Mononuclear cell (primary cell): ENCODE measurements around the gene FRYL. TPM values are rescaled to one million over a fixed set of nuclear protein-coding genes. Genes with fewer than 3 reads are reported as not detected.

Experiments
- H3K27me3 ChIP-seq: 2 replicates; pipeline ENCODE4 v1.6.0; 2011; ENCODE audit warnings: low read length, control low read depth; ENCODE audit not compliant: insufficient read depth
- H3K4me1 ChIP-seq: 2 replicates; pipeline ENCODE4 v1.5.1; 2011; ENCODE audit warnings: mild to moderate bottlenecking, low read length, control low read depth; ENCODE audit not compliant: insufficient read depth
- H3K4me3 ChIP-seq: 2 replicates; pipeline ENCODE4 v1.5.1; 2011; ENCODE audit warnings: mild to moderate bottlenecking, low read length, moderate library complexity
- H3K9me3 ChIP-seq: 2 replicates; pipeline ENCODE4 v1.5.1; 2011; ENCODE audit warnings: low read depth, mild to moderate bottlenecking, control low read depth, low read length
- total RNA-seq: library from RNA; depleted of rRNA; stranded (reverse); fragments of >200 nt; gene quantifications from one replicate; pipeline ENCODE4 v1.2.3, GENCODE V29; 2012

FRYL gene
- total RNA-seq, 1 donor: 97.3 TPM

DNA sequence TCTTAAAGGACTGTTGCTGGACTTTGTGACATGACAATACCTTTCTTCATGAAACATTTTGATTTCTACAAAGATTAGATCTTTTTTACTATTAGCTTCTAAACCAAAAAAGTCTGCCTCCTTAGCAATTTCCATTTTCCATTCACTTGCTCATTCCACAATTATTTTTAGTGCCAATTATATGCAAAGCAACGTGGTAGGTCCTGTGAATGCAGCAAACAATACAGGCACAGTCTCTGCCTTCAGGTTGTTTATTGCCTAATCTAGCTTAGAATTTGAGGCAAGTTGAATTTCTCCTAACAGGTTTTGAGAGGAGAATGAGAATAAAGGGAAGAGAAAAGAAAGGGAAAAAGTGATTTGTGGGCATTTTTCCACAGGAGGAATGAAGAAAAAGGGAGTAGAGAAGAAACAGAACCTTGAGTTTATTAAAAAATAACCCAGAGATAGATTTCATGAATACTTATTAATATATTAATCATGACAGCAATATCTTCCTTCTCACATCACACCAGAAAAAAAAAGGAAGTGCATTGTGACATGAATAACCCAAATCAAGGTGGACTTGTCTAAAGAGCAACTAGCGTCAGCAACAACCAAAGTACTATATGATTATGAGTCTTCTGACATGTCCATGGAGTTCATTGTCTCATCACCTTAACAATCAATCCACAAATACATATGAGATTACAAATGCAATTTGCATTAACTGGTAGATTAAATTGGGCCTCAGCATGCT, 16.3 kb upstream of the FRYL start:
- no peak overlapping the region for H3K4me3 ChIP-seq

GRCh38 chr4:48795108-48795507, 15.0 kb upstream of the FRYL start:
- H3K4me3 ChIP-seq: no peak overlapping the region
- no peaks in the 10 kb centered on the region for H3K9me3 ChIP-seq
- H3K27me3 ChIP-seq: no peaks in the 10 kb centered on the region
- peaks cover 9% of the 10 kb centered on the region for H3K4me1 ChIP-seq

More for the DNA sequence above, 16.3 kb upstream of the FRYL start:
- Histone ChIP-seq H3K9me3 (no peaks in the 10 kb centered on the region), H3K27me3 (no peaks in the 10 kb centered on the region), H3K4me1 (peaks cover 9% of the 10 kb centered on the region)

DNA sequence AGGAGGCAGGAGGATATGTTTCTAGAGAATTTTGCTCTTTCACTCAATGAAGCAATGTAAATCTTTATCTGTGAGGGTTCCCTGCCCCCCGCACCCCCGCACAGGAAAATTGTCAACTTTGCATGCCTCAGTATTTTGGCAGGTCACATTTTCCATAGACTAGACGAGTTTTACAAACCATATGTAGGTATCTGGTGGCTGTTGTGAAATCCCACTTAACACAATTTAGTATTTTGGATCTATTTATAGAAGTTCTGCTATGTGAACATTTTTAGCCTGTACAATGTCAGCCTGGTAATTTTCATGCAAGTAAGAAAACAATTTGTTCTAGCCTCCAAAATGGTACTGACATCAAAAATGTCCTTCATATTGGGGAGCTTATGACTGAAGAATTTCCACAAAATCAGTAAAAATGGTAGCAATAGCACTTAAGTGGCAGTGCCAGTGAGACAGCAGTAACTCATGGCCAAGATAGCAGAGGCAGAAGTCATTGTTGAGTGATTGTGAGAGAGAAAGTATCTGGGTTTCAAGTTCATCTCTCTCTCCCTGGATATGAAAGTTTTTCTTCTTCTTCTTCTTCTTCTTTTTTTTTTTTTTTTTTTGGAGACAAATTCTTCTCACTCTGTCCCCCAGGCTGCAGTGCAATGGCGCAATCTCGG, 12.4 kb upstream of the FRYL start:
- Histone ChIP-seq H3K4me3 (no peak overlapping the region), H3K9me3 (no peaks in the 10 kb centered on the region), H3K4me1 (peaks cover 9% of the 10 kb centered on the region), H3K27me3 (no peaks in the 10 kb centered on the region)

GRCh38 chr4:48791313-48791712, 11.2 kb upstream of the FRYL start:
- H3K4me1 ChIP-seq: peaks cover 9% of the 10 kb centered on the region
- no peak overlapping the region for H3K4me3 ChIP-seq
- no peaks in the 10 kb centered on the region for H3K27me3 ChIP-seq
- no peaks in the 10 kb centered on the region for H3K9me3 ChIP-seq

DNA sequence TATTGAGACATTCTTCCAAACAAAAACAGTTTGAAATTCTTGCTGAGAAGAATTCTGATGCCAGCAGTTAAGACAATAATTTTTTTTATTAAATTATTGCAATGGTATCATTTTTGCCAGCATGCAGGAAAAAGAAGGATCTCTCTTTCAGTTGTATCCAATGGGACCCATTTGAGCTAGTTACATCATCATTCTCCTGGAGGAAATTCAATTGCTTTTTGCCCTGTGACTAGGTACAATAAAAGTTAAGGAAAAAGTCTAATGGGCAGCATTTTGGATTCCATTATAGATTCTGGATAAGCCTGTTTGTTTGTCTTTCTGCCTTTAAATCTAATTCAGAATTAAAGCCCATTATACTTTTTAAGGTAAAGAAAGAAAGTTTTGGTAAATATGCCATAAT, 10.5 kb upstream of the FRYL start:
- no peaks in the 10 kb centered on the region for H3K27me3 ChIP-seq
- peaks cover 9% of the 10 kb centered on the region for H3K4me1 ChIP-seq
- no peaks in the 10 kb centered on the region for H3K9me3 ChIP-seq
- no peak overlapping the region for H3K4me3 ChIP-seq

- Histone ChIP-seq H3K27me3 (no peaks in the 10 kb centered on the region), H3K4me3 (no peak overlapping the region), H3K9me3 (no peaks in the 10 kb centered on the region), H3K4me1 (no peaks in the 10 kb centered on the region)
These were observed 7.0 kb upstream of the FRYL start for GRCh38 chr4:48787056-48787455.

DNA sequence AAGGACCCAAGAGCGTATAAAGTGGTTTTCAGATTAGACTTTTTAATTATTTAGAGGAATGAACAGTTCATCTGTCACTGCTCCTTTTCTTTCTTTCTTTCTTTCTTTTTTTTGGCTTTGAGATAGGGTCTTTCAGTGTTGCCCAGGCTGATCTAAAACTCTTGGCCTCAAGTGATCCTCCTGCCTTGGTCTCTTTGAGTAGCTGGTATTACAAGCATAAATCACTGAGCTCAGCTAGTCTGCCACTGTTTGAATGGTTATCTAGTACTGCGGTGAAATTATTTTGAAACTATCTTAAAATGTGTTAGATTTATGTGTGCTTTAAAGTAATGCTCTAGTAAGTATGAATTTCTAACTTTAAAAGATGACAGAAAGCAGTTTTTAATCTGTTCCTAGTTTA, 6.5 kb upstream of the FRYL start:
- Histone ChIP-seq H3K4me3 (no peak overlapping the region), H3K4me1 (no peaks in the 10 kb centered on the region), H3K27me3 (no peaks in the 10 kb centered on the region), H3K9me3 (no peaks in the 10 kb centered on the region)

GRCh38 chr4:48785302-48785701, 5.2 kb upstream of the FRYL start:
- Histone ChIP-seq H3K4me3 (no peak overlapping the region), H3K4me1 (peaks cover 7% of the 10 kb centered on the region), H3K27me3 (no peaks in the 10 kb centered on the region), H3K9me3 (no peaks in the 10 kb centered on the region)

DNA sequence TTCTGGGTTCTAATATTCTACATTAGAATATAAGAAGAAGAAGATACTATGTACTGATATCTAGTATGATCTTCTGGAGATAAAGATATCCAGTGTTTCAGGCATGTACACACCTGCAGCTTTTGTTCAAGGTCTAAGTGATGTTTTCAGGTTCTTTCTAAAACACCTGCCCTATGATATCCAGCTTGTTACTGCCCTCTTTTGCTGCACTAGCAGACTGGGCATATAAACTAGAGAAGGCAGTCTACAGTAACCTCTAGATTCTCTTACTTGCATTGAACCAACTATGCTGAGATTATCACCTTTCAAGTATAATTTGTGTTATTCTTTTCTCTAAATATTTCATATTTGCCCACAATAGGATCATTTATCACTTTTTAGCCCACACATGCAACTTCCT, 1.9 kb upstream of the FRYL start:
- Histone ChIP-seq H3K4me3 (no peak overlapping the region), H3K9me3 (no peaks in the 10 kb centered on the region), H3K27me3 (no peaks in the 10 kb centered on the region), H3K4me1 (peaks cover 26% of the 10 kb centered on the region)

GRCh38 chr4:48780865-48781214, 761 bp upstream of the FRYL start:
- Histone ChIP-seq H3K27me3 (no peaks in the 10 kb centered on the region), H3K4me1 (peaks cover 26% of the 10 kb centered on the region), H3K4me3 (peak overlapping the region; percentile 84), H3K9me3 (no peaks in the 10 kb centered on the region)

GRCh38 chr4:48779095-48779997, 733 bp downstream of the FRYL start:
- Histone ChIP-seq H3K4me3 (peak overlapping the region; percentile 84), H3K9me3 (no peaks in the 10 kb centered on the region), H3K27me3 (no peaks in the 10 kb centered on the region), H3K4me1 (peaks cover 35% of the 10 kb centered on the region)

DNA sequence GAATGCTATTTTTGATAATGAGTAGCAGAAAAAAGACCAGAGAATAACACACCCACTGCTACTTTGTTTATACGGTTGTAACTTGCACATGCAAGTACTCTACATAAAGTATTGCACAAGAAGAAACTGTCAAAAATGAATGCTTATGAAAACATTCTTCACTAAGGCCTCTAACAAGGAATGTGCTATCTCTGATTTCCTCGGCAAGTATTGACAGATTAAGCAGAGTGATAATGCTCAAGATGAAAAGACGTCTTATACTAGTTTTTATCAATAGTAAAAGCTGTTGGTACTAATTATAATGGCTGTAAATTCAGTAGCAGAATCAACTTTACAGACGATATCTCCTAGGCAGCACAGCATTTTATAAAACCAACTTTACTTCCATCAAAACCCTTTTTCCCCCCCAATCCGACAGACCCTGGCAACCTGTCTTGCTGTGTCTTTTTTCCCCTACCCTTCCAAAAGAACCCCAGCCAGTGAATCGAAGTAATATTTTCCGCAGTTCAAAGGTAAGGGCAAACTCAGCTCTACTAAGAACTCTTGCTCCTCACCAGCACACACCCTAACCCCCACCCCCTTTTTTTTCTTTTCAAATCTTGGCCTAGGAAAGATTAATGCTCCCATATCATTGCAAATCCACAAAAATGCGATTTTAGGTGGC, 1.5 kb downstream of the FRYL start:
- H3K4me3 ChIP-seq: peak overlapping the region; percentile 84
- H3K9me3 ChIP-seq: no peaks in the 10 kb centered on the region
- H3K4me1 ChIP-seq: peaks cover 41% of the 10 kb centered on the region
- no peaks in the 10 kb centered on the region for H3K27me3 ChIP-seq

GRCh38 chr4:48777739-48778138, 2.3 kb downstream of the FRYL start:
- peaks cover 44% of the 10 kb centered on the region for H3K4me1 ChIP-seq
- no peak overlapping the region for H3K4me3 ChIP-seq

DNA sequence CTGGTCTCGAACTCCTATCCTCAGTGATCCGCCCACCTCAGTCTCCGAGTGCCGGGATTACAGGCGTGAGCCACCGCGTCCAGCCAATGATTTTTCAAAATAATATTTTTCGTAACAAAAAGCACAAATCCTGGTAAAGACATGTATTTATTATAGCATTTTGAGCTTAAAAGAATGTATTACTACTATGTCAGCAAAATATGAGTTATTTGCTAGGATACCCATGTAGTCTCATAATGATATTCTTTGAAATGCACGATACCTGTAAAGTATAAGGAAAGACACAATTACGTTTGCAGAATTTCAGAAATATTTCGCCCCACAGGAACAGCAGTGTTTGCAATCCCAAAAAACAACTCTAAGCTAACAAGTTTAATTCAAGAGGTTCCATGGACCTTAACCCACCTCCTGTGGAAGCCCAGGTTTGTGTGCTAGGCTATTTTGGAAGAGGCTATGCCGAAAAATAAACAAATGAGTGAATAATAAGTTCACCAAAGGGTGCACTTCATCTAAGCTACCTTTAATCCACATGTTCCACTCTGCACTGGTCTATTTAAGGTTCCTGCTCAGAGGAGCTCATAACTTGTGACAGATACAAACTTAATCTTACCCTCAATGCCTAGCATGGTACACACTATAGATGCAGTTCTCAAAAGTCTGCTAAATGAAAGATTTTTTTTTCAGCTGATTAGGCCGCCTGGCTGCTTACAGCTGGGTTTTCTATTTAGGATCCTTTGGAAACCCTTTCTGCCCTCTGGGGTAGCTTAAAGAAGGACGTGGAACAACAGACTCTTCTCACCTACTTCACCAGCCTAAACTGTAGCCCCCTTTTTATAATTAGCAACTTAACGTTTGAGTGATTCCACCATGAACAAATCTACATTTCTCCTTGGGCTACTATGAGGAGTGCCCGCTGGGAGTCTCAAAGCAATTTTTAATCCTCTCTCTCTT, 5.0 kb downstream of the FRYL start:
- Histone ChIP-seq H3K4me3 (no peak overlapping the region), H3K27me3 (no peaks in the 10 kb centered on the region), H3K4me1 (peaks cover 39% of the 10 kb centered on the region), H3K9me3 (no peaks in the 10 kb centered on the region)

More at GRCh38 chr4:48777739-48778138, 2.3 kb downstream of the FRYL start:
- H3K27me3 ChIP-seq: no peaks in the 10 kb centered on the region
- no peaks in the 10 kb centered on the region for H3K9me3 ChIP-seq
